Measurements from ENCODE around the gene ANTXR1. TPM values are rescaled to one million over a fixed set of nuclear protein-coding genes. Genes with fewer than 3 reads are reported as not detected.

Gene ANTXR1
- total and polyA plus RNA-seq, 9 of the 15 experiments (the other 6 are each of a cell fraction or from before 2014, with no cell fraction given), result 0.07 to 1.00 (median 0.54) TPM

DNA sequence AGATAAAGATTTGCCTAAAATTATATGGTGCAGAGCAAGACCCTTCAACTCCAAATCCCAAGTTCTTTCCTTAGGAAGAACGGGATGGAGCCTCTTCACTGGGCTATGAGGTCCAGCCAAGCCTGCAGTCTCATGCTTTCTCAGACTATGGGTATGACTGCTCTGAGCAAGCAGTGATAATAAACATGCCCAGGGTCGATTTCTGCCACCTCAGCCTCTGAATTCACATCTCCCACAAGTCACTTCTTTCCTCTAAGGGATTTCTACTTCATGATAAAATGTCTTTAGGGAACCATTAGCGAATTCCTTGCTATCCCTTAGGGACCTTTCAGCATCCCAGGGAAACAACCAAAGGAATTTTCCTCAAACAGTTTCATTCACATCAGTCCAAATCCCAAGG lies 279.3 kb downstream of the ANTXR1 start:
- Histone ChIP-seq H3K79me2 (ENCODE audit: control insufficient read depth, insufficient read depth, low read length) (no peaks in the 10 kb centered on the region), H3K27me3 (ENCODE audit: control insufficient read depth in 2 of 2, insufficient read depth in 2 of 2, low read length in 2 of 2) (peaks cover 19 to 44% of the 10 kb centered on the region in 2 experiments), H3K9me3 (replicated peaks; ENCODE audit: control insufficient read depth, insufficient read depth, low read depth, low read length) (no peaks in the 10 kb centered on the region), H3K36me3 (ENCODE audit: control insufficient read depth, insufficient read depth, low read length) (no peaks in the 10 kb centered on the region), H3K4me3 (no peak overlapping the region), H4K20me1 (replicated peaks; ENCODE audit: control insufficient read depth, insufficient read depth, low read length) (peaks cover 5% of the 10 kb centered on the region; the same call in 1 of the 2 replicates), H3K9ac (ENCODE audit: insufficient read depth in 1 of 2, low read depth in 2 of 2, low read length in 2 of 2) (no peak overlapping the region), H3K27ac (ENCODE audit: extremely low read depth, low read depth, low read length) (no peak overlapping the region), H3K9me1 (ENCODE audit: control insufficient read depth, insufficient read depth, low read length) (peaks cover 4% of the 10 kb centered on the region), H2AFZ (ENCODE audit: low read depth, low read length) (no peak overlapping the region), H3K4me2 (ENCODE audit: insufficient read depth, low read length) (no peak overlapping the region), H3K4me1 (replicated peaks in 1 of 2; ENCODE audit: control insufficient read depth in 2 of 2, insufficient read depth in 2 of 2, low read length in 2 of 2) (no peaks in the 10 kb centered on the region)
- ATAC-seq, result no peak
- intact Hi-C loops (cut with micrococcal nuclease), result no loop called here
- CTCF ChIA-PET (ENCODE audit: low intra/inter-chr PET ratio), result no interaction called here
- no peak for FAIRE-seq
- 0% methylated on average over 3 of the region's 3 CpGs for WGBS (ENCODE audit: insufficient coverage, low coverage, missing lambda C conversion rate)
- no TSS peak for BruUV-seq (replicated peaks)
- POLR2A ChIA-PET, result no interaction called here
- in situ Hi-C loops (cut with MboI), result no loop called here
- no peak for DNase-seq (ENCODE audit: extremely low read depth in 1 of 4, low spot score in 3 of 4)
- TF ChIP-seq POU5F1 (IDR thresholded peaks at IDR 0.05; ENCODE audit: borderline replicate concordance, low read depth, low read length, partially characterized antibody) (no peak), ZNF586 (CRISPR knock-in tag; conservative IDR thresholded peaks at IDR 0.05) (no peak), BDP1 (IDR thresholded peaks at IDR 0.05; ENCODE audit: insufficient read depth, insufficient read length) (no peak), ZNF699 (CRISPR knock-in tag; IDR thresholded peaks at IDR 0.05; ENCODE audit: insufficient replicate concordance) (no peak), DIDO1 (tag; IDR thresholded peaks at IDR 0.05; ENCODE audit: low read depth) (no peak), ZNF584 (CRISPR knock-in tag; IDR thresholded peaks at IDR 0.05; ENCODE audit: low read depth) (no peak), E2F3 (CRISPR knock-in tag; IDR thresholded peaks at IDR 0.05) (no peak), ZFP30 (CRISPR knock-in tag; IDR thresholded peaks at IDR 0.05; ENCODE audit: borderline replicate concordance) (no peak), ZNF695 (CRISPR knock-in tag; IDR thresholded peaks at IDR 0.05) (no peak), ARNT (IDR thresholded peaks at IDR 0.05) (no peak), TAF7 (tag; IDR thresholded peaks at IDR 0.05) (no peak), ZZZ3 (IDR thresholded peaks at IDR 0.05) (no peak), ZNF76 (CRISPR knock-in tag; IDR thresholded peaks at IDR 0.05; ENCODE audit: borderline replicate concordance) (no peak), ZNF140 (CRISPR knock-in tag; IDR thresholded peaks at IDR 0.05) (no peak), SMC3 (conservative IDR thresholded peaks at IDR 0.05; ENCODE audit: insufficient read depth, low read depth, low read length) (no peak), SREBF1 (IDR thresholded peaks at IDR 0.05; ENCODE audit: borderline replicate concordance, low read depth, low read length) (no peak)
- TF ChIP-seq, protein P1, sequence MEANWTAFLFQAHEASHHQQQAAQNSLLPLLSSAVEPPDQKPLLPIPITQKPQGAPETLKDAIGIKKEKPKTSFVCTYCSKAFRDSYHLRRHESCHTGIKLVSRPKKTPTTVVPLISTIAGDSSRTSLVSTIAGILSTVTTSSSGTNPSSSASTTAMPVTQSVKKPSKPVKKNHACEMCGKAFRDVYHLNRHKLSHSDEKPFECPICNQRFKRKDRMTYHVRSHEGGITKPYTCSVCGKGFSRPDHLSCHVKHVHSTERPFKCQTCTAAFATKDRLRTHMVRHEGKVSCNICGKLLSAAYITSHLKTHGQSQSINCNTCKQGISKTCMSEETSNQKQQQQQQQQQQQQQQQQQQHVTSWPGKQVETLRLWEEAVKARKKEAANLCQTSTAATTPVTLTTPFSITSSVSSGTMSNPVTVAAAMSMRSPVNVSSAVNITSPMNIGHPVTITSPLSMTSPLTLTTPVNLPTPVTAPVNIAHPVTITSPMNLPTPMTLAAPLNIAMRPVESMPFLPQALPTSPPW (CRISPR knock-in tag; IDR thresholded peaks at IDR 0.05), result no peak
- TF ChIP-seq, protein P2, sequence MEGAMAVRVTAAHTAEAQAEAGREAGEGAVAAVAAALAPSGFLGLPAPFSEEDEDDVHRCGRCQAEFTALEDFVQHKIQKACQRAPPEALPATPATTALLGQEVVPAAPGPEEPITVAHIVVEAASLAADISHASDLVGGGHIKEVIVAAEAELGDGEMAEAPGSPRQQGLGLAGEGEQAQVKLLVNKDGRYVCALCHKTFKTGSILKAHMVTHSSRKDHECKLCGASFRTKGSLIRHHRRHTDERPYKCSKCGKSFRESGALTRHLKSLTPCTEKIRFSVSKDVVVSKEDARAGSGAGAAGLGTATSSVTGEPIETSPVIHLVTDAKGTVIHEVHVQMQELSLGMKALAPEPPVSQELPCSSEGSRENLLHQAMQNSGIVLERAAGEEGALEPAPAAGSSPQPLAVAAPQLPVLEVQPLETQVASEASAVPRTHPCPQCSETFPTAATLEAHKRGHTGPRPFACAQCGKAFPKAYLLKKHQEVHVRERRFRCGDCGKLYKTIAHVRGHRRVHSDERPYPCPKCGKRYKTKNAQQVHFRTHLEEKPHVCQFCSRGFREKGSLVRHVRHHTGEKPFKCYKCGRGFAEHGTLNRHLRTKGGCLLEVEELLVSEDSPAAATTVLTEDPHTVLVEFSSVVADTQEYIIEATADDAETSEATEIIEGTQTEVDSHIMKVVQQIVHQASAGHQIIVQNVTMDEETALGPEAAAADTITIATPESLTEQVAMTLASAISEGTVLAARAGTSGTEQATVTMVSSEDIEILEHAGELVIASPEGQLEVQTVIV (CRISPR knock-in tag; IDR thresholded peaks at IDR 0.05; ENCODE audit: borderline replicate concordance), result no peak
- TF ChIP-seq, protein P3, sequence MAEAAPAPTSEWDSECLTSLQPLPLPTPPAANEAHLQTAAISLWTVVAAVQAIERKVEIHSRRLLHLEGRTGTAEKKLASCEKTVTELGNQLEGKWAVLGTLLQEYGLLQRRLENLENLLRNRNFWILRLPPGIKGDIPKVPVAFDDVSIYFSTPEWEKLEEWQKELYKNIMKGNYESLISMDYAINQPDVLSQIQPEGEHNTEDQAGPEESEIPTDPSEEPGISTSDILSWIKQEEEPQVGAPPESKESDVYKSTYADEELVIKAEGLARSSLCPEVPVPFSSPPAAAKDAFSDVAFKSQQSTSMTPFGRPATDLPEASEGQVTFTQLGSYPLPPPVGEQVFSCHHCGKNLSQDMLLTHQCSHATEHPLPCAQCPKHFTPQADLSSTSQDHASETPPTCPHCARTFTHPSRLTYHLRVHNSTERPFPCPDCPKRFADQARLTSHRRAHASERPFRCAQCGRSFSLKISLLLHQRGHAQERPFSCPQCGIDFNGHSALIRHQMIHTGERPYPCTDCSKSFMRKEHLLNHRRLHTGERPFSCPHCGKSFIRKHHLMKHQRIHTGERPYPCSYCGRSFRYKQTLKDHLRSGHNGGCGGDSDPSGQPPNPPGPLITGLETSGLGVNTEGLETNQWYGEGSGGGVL (CRISPR knock-in tag; IDR thresholded peaks at IDR 0.05), result no peak
